ENCODE data around the gene KHDC4.
A peak's percentile ranks its signal among the peaks of the same experiment; 100 is the strongest.

KHDC4 gene

DNA sequence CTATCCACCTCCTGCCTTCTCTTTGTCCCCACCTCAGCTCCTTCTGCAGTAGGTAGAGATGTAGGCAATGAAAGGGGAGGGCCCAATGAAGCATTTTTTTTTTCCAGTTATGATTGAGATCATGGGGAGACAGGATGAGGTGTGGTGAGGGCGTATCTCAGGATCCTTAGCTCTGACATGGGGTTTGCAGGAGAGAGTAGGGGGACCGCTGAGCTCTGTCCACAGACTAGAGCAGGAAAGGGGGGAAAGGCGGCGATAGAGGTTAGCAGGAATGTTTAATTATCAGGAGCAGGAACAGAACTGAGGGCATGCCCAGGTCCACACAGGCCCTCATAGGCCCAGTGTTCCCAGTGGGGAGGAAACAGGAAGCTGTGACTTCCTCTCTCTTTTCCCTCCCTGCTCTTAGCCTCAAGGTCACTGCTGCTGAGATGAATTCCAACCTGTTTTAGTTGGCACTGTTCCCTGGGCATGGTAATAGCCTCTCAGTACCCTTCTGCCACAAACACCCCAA lies 6.3 kb upstream of the KHDC4 start (continued):
- no peak for TF ChIP-seq TSHZ1 (tag by site-specific recombination; IDR thresholded peaks at IDR 0.05; ENCODE audit: borderline replicate concordance)
- TF ChIP-seq PBX3 (CRISPR knock-in tag; IDR thresholded peaks at IDR 0.05) = no peak
- TF ChIP-seq SP7 (tag by site-specific recombination; IDR thresholded peaks at IDR 0.05) = no peak; the same call in 1 of the 2 replicates
- TF ChIP-seq ZNF155 (tag by site-specific recombination; IDR thresholded peaks at IDR 0.05) = no peak
- no peak for TF ChIP-seq ZSCAN23 (tag by site-specific recombination; IDR thresholded peaks at IDR 0.05)
- no peak for TF ChIP-seq BCL6B (tag by site-specific recombination; IDR thresholded peaks at IDR 0.05)
- TF ChIP-seq ZNF621 (tag by site-specific recombination; IDR thresholded peaks at IDR 0.05) = no peak
- TF ChIP-seq KLF8 (tag by site-specific recombination; IDR thresholded peaks at IDR 0.05) = peak; percentile 24; the same call in 1 of the 2 replicates
- no peak for TF ChIP-seq SCRT1 (tag by site-specific recombination; IDR thresholded peaks at IDR 0.05; ENCODE audit: borderline replicate concordance)
- no peak for TF ChIP-seq ZNF426 (tag by site-specific recombination; IDR thresholded peaks at IDR 0.05)
- no peak for TF ChIP-seq ZNF707 (tag by site-specific recombination; IDR thresholded peaks at IDR 0.05)
- TF ChIP-seq, protein P1, sequence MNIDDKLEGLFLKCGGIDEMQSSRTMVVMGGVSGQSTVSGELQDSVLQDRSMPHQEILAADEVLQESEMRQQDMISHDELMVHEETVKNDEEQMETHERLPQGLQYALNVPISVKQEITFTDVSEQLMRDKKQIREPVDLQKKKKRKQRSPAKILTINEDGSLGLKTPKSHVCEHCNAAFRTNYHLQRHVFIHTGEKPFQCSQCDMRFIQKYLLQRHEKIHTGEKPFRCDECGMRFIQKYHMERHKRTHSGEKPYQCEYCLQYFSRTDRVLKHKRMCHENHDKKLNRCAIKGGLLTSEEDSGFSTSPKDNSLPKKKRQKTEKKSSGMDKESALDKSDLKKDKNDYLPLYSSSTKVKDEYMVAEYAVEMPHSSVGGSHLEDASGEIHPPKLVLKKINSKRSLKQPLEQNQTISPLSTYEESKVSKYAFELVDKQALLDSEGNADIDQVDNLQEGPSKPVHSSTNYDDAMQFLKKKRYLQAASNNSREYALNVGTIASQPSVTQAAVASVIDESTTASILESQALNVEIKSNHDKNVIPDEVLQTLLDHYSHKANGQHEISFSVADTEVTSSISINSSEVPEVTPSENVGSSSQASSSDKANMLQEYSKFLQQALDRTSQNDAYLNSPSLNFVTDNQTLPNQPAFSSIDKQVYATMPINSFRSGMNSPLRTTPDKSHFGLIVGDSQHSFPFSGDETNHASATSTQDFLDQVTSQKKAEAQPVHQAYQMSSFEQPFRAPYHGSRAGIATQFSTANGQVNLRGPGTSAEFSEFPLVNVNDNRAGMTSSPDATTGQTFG (tag by site-specific recombination; IDR thresholded peaks at IDR 0.05; ENCODE audit: borderline replicate concordance) = no peak
- no peak for TF ChIP-seq ZNF404 (tag by site-specific recombination; IDR thresholded peaks at IDR 0.05)
- TF ChIP-seq ZNF23 (tag by site-specific recombination; IDR thresholded peaks at IDR 0.05; ENCODE audit: borderline replicate concordance) = no peak
- no peak for TF ChIP-seq ZSCAN16 (tag by site-specific recombination; IDR thresholded peaks at IDR 0.05)
- no peak for TF ChIP-seq ZNF654 (tag by site-specific recombination; IDR thresholded peaks at IDR 0.05; ENCODE audit: low read depth)
- TF ChIP-seq KLF10 (tag by site-specific recombination; IDR thresholded peaks at IDR 0.05) = 0 out of 2 replicates have a peak, but pooled peaks have one; percentile 23
- no peak for TF ChIP-seq ZBTB48 (tag by site-specific recombination; IDR thresholded peaks at IDR 0.05)
- TF ChIP-seq TRIM28 (IDR thresholded peaks at IDR 0.05; ENCODE audit: borderline replicate concordance, low read length) = no peak
- no peak for TF ChIP-seq ZSCAN5A (tag by site-specific recombination; IDR thresholded peaks at IDR 0.05)
- TF ChIP-seq ZNF791 (tag by site-specific recombination; IDR thresholded peaks at IDR 0.05) = no peak
- TF ChIP-seq EGR2 (tag by site-specific recombination; IDR thresholded peaks at IDR 0.05; ENCODE audit: low read depth) = no peak
- peak; percentile 55 for TF ChIP-seq ZBTB21 (tag by site-specific recombination; IDR thresholded peaks at IDR 0.05)
- no peak for TF ChIP-seq CTCF (tag by site-specific recombination; IDR thresholded peaks at IDR 0.05)
- TF ChIP-seq, protein P2, sequence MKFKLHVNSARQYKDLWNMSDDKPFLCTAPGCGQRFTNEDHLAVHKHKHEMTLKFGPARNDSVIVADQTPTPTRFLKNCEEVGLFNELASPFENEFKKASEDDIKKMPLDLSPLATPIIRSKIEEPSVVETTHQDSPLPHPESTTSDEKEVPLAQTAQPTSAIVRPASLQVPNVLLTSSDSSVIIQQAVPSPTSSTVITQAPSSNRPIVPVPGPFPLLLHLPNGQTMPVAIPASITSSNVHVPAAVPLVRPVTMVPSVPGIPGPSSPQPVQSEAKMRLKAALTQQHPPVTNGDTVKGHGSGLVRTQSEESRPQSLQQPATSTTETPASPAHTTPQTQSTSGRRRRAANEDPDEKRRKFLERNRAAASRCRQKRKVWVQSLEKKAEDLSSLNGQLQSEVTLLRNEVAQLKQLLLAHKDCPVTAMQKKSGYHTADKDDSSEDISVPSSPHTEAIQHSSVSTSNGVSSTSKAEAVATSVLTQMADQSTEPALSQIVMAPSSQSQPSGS (tag by site-specific recombination; IDR thresholded peaks at IDR 0.05; ENCODE audit: low read depth) = no peak
- no peak for TF ChIP-seq ZNF19 (tag by site-specific recombination; IDR thresholded peaks at IDR 0.05; ENCODE audit: low read depth)
- no peak for TF ChIP-seq ZNF169 (tag by site-specific recombination; IDR thresholded peaks at IDR 0.05)

All from HEK293 (cell line).